Suppressor macrophage treated with lipopolysaccharide for 1 hour (primary cell): ENCODE measurements around the gene CAMK1D.

ENCODE experiments used
- DNase-seq, 3 donors: peaks; one replicate each; pipeline ENCODE4 v3.0.0-alpha.2; 2020 to 2022

The CAMK1D gene

DNA sequence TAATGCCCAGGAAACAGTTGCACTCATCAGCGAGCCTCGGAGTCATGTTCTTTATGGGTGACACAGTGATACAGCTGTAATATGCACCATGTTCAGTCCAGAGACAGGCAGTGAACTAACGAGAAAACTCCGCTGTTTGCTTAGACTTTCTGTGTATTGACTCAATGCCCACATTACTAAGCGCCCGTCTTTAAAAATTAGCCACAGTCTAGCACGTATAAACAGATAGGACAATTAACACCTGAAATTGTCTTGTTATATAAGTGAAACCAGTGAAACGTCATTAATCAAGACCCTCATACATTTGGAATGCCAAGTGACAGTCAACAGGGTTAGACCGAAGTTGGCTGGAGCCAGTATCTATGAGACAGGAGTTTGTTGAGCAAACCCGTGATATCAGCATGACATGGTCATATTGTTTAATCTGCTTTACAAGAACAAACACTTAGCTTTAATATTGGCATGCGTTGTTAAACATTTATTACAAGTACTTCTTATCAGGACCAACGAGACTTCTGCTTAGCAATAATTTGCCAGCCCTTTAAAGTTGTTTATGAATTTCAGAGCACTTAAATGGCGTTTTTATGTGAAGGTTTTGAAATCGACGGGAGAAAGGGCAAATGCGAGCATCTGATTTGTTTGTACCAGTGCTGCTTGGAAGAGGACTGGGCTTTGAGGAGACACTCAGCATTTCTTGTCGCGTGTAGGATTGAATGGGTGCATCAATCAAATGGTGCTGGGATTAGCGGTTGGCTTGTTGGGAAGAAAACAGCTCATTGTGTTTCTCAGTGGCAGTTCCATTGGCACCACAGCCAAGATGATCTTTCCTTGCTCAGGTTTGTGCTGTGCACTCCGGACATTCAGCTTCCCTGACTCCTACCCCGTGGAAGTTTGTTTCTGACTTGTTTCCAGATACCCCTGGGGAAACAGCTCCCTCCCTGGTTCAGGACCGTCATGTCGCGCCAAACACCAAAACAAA is 56.3 kb downstream of the CAMK1D start:
- no peak for DNase-seq

GRCh38 chr10:12406764-12407400 is 57.5 kb downstream of the CAMK1D start:
- DNase-seq, result no peak

DNA sequence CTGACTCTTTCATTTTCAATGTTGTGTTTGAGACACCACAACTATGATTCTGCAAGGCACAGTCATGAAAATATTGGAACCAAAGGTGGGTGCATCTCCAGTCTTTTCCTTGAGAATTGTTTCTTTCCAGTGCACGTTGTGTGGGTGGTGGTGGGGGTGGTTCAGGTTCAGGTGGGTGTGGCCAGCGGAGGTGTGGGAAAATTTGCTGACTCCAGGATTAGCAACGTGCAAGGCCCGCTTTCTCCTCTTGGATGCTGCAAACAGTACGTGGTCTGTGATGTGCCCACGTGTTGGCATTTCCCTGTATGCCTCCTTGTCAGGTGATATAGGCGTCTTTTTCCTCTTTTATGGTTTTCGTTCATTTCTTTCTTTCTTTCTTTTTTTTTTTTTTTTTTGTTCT is 59.1 kb downstream of the CAMK1D start:
- no peak for DNase-seq

DNA sequence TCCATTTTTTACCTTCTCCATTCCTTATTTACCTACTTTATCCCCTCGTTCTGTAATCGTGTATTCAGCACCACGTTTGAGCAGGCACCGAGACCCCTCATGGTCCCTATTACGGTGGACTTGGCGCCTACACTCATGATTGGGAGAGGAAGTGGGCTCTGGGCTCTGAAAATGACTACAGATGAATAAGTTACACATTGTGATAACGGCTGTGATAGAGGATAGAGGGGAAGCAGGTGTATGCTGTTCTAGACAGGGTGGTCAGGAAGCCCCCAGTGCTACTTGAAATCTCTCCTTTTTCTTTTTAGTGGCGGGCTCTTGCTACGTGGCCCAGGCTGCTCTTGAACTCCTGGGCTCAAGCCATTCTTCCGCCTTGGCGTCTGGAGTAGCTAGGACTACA is 59.8 kb downstream of the CAMK1D start:
- DNase-seq, result no peak

GRCh38 chr10:12409613-12410012 is 60.3 kb downstream of the CAMK1D start:
- DNase-seq, result no peak

DNA sequence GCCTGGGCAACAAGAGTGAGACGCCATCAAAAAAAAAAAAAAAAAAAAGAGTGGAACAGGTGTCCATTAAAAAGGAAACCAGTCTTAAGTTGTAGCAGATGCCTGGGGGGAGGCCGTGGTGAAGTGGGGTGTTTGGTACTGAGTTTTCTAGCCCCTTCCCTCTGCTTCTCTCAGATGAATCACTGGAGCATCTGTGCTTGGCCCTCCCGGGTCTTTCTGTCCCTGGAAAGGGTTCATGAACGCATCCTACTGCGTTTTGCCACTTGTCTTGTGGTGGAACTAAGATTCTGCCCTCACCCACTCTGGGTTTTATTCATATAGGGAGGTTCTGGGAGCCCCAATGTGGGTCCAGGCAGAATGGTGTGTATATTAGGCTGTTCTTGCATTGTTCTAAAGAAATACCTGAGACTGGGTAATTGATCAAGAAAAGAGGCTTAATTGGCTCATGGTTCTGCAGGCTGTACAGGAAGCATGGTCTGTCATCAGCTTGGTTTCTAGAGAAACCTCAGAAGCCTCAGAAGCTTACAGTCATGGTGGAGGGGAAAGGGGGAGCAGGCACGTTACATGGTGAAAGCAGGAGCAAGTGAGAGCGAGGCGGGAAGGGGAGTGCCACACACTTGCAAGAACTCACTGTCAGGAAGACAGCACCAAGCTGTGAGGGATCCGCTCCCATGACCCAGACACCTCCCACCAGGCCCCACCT is 63.5 kb downstream of the CAMK1D start:
- DNase-seq, result no peak

DNA sequence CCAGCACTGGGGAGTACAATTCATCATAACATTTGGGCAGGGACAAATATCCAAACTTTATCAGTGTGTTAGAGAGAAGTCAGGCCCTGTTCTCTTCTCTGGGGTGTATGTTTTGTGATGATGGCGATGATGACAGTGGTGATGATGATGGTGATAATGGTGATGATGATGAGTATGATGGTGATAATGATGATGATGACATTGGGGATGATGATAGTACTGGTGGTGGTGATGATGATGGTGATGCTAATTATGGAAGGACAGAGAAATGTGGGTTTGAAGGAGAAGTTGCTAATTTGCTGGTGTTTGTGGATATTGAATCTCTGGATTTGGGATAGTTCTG is 64.0 kb downstream of the CAMK1D start:
- DNase-seq, result no peak

GRCh38 chr10:12414278-12414989 is 65.1 kb downstream of the CAMK1D start:
- no peak for DNase-seq

DNA sequence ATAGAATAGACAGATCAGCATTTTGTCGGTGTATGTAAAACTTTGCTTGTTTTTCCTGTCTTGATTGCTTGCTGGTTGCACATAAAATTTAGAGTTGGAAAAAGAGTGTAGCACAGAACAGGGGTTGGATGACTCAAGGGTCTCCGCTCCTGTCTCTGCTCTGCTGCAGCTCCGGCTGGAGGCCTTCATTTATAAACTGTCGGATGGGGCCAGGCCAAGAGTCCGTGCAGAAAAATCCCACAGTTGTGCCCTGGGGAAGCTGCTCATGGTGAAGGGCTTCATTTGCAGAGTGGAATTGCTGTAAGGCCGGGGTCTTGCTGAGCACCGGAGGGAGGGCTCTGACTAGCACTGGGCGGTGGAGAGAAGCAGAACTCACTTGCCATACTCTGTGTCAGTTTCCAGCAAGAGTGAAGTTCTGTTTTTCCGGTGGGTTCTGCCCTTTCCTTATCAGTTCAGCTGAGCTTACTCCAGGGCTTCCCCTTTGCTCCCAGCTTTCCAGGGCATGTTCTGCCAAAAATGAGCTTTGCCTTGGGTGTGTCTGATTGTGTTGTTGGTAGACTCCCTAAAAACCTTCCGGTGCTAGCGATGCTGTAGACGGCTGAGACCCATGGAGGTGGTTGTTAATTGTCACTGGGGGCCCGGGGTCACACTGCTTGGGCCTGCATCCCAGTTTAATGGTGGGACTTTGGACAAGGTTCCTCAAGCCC is 67.2 kb downstream of the CAMK1D start:
- DNase-seq, result peak; percentile 9 to 27 (median 12)

DNA sequence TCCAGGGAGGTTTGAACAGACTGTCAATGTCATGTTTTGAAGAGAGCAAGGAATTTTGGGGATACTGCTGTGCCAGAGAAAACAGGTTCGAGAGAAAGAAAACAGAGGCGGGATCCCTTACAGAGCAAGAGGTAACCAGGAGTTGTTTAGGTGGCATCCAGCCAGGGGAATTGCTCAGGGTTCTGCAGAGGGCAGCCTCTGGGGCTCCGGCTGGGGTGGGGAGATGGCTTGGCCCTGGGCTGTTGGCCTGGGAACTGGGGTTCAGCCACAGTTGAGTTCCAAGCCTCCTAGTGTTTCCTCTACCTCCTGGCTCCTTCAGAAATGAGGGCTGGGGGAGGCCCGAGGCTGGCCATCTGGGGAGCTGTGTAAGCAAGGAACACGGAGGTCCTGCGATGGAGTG is 68.0 kb downstream of the CAMK1D start:
- DNase-seq, result no peak

- DNase-seq, result no peak
These were observed 68.7 kb downstream of the CAMK1D start for GRCh38 chr10:12418000-12418399.

DNA sequence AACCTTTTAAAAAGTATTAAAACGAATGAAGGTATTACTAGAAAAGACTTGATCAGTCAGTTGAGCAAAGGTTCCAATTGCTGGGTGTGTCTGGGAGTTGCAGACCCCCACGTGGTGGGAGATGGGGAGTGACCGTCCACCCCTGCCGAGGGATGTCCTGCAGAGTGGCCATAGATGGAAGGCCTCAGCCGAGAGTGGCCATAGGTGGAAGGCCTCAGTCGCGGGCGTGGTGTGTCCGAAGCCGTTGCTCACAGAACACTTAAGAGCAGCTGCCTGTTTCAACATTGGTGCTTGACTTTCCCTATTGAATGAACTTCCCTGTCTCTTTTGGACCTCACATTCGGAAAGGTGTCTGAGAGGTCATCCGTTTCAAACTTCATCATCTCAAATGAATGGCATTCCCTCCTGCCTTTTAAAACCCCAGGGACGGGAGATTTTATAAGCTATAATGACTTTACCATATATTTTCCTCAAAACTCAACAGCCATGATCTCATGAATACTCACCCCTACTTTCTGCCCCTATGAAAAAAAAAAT is 69.4 kb downstream of the CAMK1D start:
- DNase-seq, result no peak

DNA sequence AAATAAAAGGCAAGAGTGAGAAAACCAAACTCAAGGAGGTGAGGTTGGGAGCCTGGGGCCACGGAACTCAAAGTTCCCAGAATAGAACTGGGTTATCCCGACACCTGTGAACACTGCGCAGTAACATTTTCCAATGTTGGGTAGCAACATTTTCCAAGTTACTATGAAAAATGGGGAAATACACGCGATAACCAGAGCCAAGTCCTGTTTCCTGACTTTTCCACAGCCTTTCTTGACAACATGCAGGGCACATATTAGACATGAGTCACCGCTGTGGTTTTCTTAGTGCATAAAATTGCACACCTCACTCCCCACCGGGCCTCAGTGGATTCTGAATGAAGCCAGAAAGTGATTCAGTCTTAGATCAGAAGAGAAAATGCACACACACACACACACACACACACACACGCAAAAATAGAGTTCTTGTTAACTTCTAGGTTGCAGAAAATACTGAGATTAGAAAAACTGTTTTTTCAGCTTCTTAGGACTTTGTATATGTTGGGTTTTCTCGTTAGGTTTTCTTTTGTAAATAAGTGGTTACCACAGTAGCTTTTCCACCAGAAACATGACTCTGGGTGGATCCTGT is 70.0 kb downstream of the CAMK1D start:
- DNase-seq, result peak; percentile 23 to 52 (median 35)

DNA sequence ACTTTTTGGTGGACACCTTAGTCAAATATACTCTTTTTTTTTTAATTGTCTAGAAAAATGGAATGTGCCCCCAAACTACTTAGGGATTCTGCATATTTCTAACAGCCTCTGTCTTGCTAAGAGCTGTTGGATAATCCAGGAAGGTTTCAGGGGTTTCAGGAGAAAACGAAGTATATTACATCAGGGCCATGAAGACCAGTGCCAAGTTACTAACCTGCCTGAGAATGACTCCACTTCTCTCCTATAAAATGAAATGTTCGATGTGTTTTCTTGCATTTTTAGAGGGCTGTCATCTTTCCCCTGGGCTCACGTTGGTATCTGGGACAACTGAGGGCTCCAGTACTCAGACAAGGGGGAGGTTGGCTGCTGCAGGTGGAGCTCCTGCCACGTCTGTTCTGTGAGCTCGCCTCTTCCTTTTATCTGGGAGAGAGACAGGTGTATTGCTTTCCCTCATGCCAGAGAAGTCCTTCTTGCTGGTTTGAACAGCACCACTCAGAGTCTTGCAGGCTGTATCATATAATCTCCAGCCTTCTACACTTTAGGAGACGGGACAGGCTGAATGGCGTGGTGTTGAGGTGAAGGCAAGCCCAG is 71.3 kb downstream of the CAMK1D start:
- DNase-seq, result no peak

- no peak for DNase-seq
These were observed 72.8 kb downstream of the CAMK1D start for GRCh38 chr10:12422189-12422588.

DNA sequence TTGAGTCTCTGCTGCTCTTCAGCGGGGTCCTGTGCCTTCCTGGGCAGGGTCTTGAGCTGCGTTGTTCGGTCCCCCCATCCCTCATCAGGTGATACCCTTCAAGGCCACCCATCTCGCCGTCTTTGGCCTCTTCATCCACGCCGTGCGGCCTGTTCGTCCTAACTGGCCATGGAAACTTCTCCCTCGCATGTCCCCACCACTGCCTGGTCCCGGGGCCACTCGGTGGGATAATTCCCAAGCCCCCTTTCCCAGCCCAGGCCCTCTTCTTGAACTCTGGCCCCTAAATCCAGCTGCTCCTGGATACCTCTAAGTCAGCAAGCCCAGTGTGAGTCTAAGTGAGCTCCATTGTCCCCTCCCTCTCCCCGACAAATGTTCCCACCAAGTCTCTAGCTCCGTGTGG is 74.5 kb downstream of the CAMK1D start:
- no peak for DNase-seq

DNA sequence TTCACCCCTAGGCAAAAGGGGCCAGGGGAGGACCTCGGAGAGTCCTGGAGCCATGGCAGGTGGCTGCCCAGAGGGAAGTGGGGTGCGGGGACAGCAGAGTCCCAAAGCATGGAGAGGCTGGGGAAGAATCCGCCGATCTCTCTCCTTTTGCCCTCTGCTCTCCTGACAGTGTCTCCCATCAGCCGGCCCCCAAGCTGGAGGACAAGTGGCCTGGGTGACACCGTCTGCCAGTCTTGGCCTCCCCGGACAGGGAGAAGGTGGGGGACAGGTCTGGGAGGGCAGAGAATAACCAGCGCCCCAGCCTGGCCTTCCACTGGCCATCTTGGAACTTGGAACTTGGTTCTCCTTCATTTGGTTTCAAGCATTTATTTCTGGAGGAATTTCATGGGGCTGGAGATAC is 77.9 kb downstream of the CAMK1D start:
- no peak for DNase-seq

GRCh38 chr10:12428447-12429135 is 79.2 kb downstream of the CAMK1D start:
- no peak for DNase-seq

DNA sequence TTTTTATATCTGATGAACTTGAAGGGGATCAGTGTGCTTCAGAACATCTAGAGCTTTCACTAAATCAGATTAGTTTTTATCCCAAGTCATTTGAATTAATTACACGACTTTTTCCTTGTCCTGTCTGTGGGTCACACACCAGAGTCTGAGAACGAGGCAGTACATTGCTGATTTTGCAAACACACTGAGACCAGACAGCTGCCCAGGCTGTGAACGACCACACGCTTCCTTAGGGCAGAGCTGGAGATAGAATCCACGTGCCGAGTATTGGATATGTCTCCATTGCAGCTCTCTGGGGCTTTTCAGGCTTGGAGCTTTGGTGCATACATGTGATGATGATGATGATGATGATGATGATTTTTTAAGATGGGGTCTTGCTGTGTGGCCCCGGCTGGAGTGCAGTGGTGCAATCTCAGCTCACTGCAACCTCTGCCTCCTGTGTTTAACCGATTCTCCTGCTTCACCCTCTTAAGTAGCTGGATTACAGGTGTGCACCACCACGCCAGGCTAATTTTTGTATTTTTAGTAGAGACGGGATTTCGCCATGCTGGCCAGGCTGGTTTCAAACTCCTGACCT is 81.1 kb downstream of the CAMK1D start:
- DNase-seq, result no peak
